K562 (cell line): ENCODE data around the gene LCTL. TPM values are rescaled to one million over a fixed set of nuclear protein-coding genes. Genes with fewer than 3 reads are reported as not detected.

Experiments used
- ARID2 ChIP-seq: fragments of 450-650 bp; IDR thresholded peaks from 2 replicates; pipeline ENCODE4 v1.6.1; 2017; ENCODE audit warnings: antibody characterized with exemption, mild to moderate bottlenecking
- ARID4B ChIP-seq: sonication (generic); formaldehyde crosslinking; IDR thresholded peaks from 2 replicates; pipeline ENCODE4 v1.8.0; 2022; ENCODE audit warnings: mild to moderate bottlenecking, missing genetic modification reagents
- CTCFL ChIP-seq: IDR thresholded peaks from 2 replicates; pipeline ENCODE4 v1.6.1; 2011; ENCODE audit warnings: borderline replicate concordance, low read depth, mild to moderate bottlenecking, moderate library complexity, low read length; ENCODE audit not compliant: insufficient read depth, poor library complexity, severe bottlenecking
- ETV5 ChIP-seq: sonication (generic); formaldehyde crosslinking; IDR thresholded peaks from 2 replicates; pipeline ENCODE4 v1.4.0; 2020; ENCODE audit warnings: low read depth, mild to moderate bottlenecking, missing genetic modification reagents
- FUS ChIP-seq: fragments of 200-400 bp; formaldehyde crosslinking; optimal IDR thresholded peaks from 2 replicates; pipeline ENCODE3; 2017; ENCODE audit warnings: low read depth, low read length
- HBP1 ChIP-seq: fragments of 450-650 bp; formaldehyde crosslinking; IDR thresholded peaks from 2 replicates; pipeline ENCODE4 v1.4.0; 2022; ENCODE audit warnings: missing genetic modification characterization
- MEF2A ChIP-seq: IDR thresholded peaks from 2 replicates; pipeline ENCODE4 v1.6.1; 2011; ENCODE audit warnings: low read depth, mild to moderate bottlenecking, low read length, moderate library complexity; ENCODE audit not compliant: control insufficient read depth
- NR3C1 ChIP-seq: sonication (generic); formaldehyde crosslinking; IDR thresholded peaks from 2 replicates; pipeline ENCODE4 v1.8.1; 2022; ENCODE audit warnings: missing genetic modification reagents
- PTTG1 ChIP-seq: fragments of 450-650 bp; IDR thresholded peaks from 2 replicates; pipeline ENCODE4 v1.6.1; 2016; ENCODE audit warnings: low read depth, mild to moderate bottlenecking, missing genetic modification characterization, missing compliant biosample characterization
- THRAP3 ChIP-seq: fragments of 450-650 bp; IDR thresholded peaks from 2 replicates; pipeline ENCODE4 v1.6.1; 2016; ENCODE audit warnings: mild to moderate bottlenecking, inconsistent platforms, borderline replicate concordance
- U2AF2 ChIP-seq: fragments of 200-400 bp; formaldehyde crosslinking; optimal IDR thresholded peaks from 2 replicates; pipeline ENCODE3; 2017; ENCODE audit warnings: low read depth, mild to moderate bottlenecking, low read length
- ZNF561 ChIP-seq: fragments of 450-650 bp; formaldehyde crosslinking; conservative IDR thresholded peaks from 2 replicates; pipeline ENCODE4 v1.4.0; 2020; ENCODE audit warnings: mild to moderate bottlenecking, moderate library complexity
- ZNF609 ChIP-seq: sonication (generic); formaldehyde crosslinking; IDR thresholded peaks from 2 replicates; pipeline ENCODE4 v1.8.1; 2023; ENCODE audit warnings: missing genetic modification reagents, mild to moderate bottlenecking, borderline replicate concordance
- polyA plus RNA-seq, 8 experiments: library from polyadenylated mRNA; depleted of rRNA in 4 of 8; stranded (reverse) in 5 of 8; unstranded in 3 of 8; fragments of >200 nt; fragmentation: Nextera tagmentation in 2 of 8; fragmentation: Illumina TruSeq in 1 of 8; extraction: Ambion mirVana in 2 of 8; extraction: Trizol in 1 of 8; gene quantifications; 2 replicates each; pipeline versions ENCODE4 v1.2.1 to v1.2.3, GENCODE V29; 2011 to 2014; ENCODE audit warnings: inconsistent platforms in 1 of 8, missing spikeins in 1 of 8
- total RNA-seq, 7 experiments: library from RNA; depleted of rRNA in 6 of 7; stranded (reverse); fragments of >200 nt in 6 of 7; fragmentation: Illumina TruSeq in 2 of 7; extraction: Trizol in 2 of 7; gene quantifications; 2 replicates each; pipeline versions ENCODE4 v1.2.1 to v1.2.3, GENCODE V29; 2011 to 2021; ENCODE audit warnings: low replicate concordance in 1 of 7

The LCTL gene
- total and polyA plus RNA-seq, 9 of the 15 experiments (the other 6 are each of a cell fraction or from before 2014, with no cell fraction given) = 0.08 to 0.31 (median 0.17) TPM; not detected in 6

GRCh38 chr15:66603301-66604179 lies 37.7 kb upstream of the LCTL start (continued):
- TF ChIP-seq ARID4B (CRISPR knock-in tag) (0 out of 2 replicates have a peak, but pooled peaks have one; percentile 33), MEF2A (no peak), FUS (no peak), PTTG1 (no peak), ARID2 (0 out of 2 replicates have a peak, but pooled peaks have one; percentile 9), THRAP3 (no peak), ETV5 (no peak), CTCFL (peak; percentile 83), U2AF2 (no peak), NR3C1 (CRISPR knock-in tag) (no peak), ZNF561 (no peak), ZNF609 (CRISPR knock-in tag) (no peak), HBP1 (CRISPR knock-in tag) (no peak)
